ENCODE measurements around the gene UGGT1.
"Not testable (repeated sequence)": the region's sequence is repeated elsewhere in the genome, so short reads cannot be mapped to it uniquely, and the experiment has no call there.

Gene UGGT1

GRCh38 chr2:128169933-128170709 lies 79.1 kb downstream of the UGGT1 start:
- no peak for TF ChIP-seq CTCF (conservative IDR thresholded peaks at IDR 0.05; ENCODE audit: low read depth, low read length)
- H3K4me3 ChIP-seq (ENCODE audit: low read length): no peak overlapping the region
- DNase-seq (ENCODE audit: low read depth): no peak

- no peak overlapping the region for H3K4me3 ChIP-seq (ENCODE audit: low read length)
- DNase-seq (ENCODE audit: low read depth): no peak
- no peak for TF ChIP-seq CTCF (conservative IDR thresholded peaks at IDR 0.05; ENCODE audit: low read depth, low read length)
These were observed 79.8 kb downstream of the UGGT1 start for GRCh38 chr2:128170776-128171175.

- DNase-seq (ENCODE audit: low read depth): no peak
- peak; percentile 23 for TF ChIP-seq CTCF (conservative IDR thresholded peaks at IDR 0.05; ENCODE audit: low read depth, low read length)
- no peak overlapping the region for H3K4me3 ChIP-seq (ENCODE audit: low read length)
These were observed 81.2 kb downstream of the UGGT1 start for GRCh38 chr2:128172191-128172590.

GRCh38 chr2:128174067-128174466 lies 83.1 kb downstream of the UGGT1 start:
- H3K4me3 ChIP-seq (ENCODE audit: low read length); DNase-seq (ENCODE audit: low read depth): not testable (repeated sequence)

- H3K4me3 ChIP-seq (ENCODE audit: low read length): no peak overlapping the region
- DNase-seq (ENCODE audit: low read depth): no peak
- no peak for TF ChIP-seq CTCF (conservative IDR thresholded peaks at IDR 0.05; ENCODE audit: low read depth, low read length)
These were observed 86.3 kb downstream of the UGGT1 start for GRCh38 chr2:128177315-128177714.

GRCh38 chr2:128178149-128178649 lies 87.2 kb downstream of the UGGT1 start:
- no peak for DNase-seq (ENCODE audit: low read depth)
- TF ChIP-seq CTCF (conservative IDR thresholded peaks at IDR 0.05; ENCODE audit: low read depth, low read length): no peak
- H3K4me3 ChIP-seq (ENCODE audit: low read length): no peak overlapping the region

GRCh38 chr2:128178650-128179460 lies 87.9 kb downstream of the UGGT1 start:
- TF ChIP-seq CTCF (conservative IDR thresholded peaks at IDR 0.05; ENCODE audit: low read depth, low read length): peak; percentile 88
- H3K4me3 ChIP-seq (ENCODE audit: low read length): no peak overlapping the region
- DNase-seq (ENCODE audit: low read depth): peak; percentile 13

All from retinal pigment epithelial cell (primary cell).